ENCODE results near the gene C1orf21.

DNA sequence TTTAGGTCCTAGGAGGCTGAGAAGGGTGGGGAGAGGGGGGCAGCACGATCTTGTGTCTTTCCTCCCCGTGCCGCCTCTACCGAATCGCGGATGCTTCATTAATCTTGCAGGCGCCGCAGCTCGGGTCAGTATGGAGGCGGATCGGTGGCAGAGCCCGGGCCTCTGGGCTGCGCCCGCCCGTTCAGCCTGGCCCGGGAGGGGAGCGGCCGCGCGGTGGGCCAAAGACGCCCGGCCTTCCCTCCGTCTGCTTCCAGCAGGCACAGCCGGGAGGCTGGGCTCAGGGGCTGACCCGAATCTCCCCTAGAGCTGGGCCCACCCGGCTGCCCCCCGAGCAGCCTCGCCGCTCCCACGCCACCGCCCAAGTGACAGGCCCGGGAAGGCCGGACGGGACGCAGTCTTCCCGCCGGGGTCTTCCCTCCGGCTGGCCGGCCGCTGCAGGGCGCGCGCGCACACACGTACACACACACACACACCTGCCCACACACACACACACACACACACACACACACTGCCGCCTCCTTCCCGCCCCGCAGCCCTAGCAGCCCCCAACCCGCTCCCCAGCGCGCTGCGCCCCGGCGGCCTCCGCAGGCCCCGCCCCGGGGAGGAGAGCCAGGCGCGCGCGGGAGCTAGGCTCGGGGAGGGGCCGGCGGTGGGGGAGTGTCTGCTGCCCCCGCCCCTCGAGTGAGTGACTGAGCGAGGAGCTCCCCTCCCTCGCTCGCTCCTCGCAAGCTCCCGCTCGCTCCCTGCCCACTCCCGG lies at the start of gene C1orf21:
- no peak; the same call in 1 of the 2 replicates for TF ChIP-seq POLR2A (IDR thresholded peaks at IDR 0.05; ENCODE audit: low read depth, low read length)
- no peak for TF ChIP-seq RAD21 (IDR thresholded peaks at IDR 0.05; ENCODE audit: low read length)
- TF ChIP-seq, protein P1, sequence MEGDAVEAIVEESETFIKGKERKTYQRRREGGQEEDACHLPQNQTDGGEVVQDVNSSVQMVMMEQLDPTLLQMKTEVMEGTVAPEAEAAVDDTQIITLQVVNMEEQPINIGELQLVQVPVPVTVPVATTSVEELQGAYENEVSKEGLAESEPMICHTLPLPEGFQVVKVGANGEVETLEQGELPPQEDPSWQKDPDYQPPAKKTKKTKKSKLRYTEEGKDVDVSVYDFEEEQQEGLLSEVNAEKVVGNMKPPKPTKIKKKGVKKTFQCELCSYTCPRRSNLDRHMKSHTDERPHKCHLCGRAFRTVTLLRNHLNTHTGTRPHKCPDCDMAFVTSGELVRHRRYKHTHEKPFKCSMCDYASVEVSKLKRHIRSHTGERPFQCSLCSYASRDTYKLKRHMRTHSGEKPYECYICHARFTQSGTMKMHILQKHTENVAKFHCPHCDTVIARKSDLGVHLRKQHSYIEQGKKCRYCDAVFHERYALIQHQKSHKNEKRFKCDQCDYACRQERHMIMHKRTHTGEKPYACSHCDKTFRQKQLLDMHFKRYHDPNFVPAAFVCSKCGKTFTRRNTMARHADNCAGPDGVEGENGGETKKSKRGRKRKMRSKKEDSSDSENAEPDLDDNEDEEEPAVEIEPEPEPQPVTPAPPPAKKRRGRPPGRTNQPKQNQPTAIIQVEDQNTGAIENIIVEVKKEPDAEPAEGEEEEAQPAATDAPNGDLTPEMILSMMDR (conservative IDR thresholded peaks at IDR 0.05; ENCODE audit: low read depth, low read length) = no peak
- TF ChIP-seq RCOR1 (IDR thresholded peaks at IDR 0.05; ENCODE audit: insufficient replicate concordance, low read length) = no peak
- TF ChIP-seq CEBPB (IDR thresholded peaks at IDR 0.05; ENCODE audit: low read depth, low read length) = no peak
